PC-9 (cell line): Measurements from ENCODE around the gene EGFR.

Experiments
- EZH2 ChIP-seq: fragments of 200-600 bp; sonication (generic); IDR thresholded peaks from 2 replicates; pipeline ENCODE4 v1.8.0; 2017; ENCODE audit warnings: antibody characterized with exemption, low read depth
- TF ChIP-seq, protein P1 (sequence below): fragments of 200-600 bp; sonication (generic); conservative IDR thresholded peaks from 2 replicates; pipeline ENCODE4 v1.6.1; 2017; ENCODE audit warnings: mixed run types, antibody characterized with exemption, mild to moderate bottlenecking, moderate library complexity

DNA sequence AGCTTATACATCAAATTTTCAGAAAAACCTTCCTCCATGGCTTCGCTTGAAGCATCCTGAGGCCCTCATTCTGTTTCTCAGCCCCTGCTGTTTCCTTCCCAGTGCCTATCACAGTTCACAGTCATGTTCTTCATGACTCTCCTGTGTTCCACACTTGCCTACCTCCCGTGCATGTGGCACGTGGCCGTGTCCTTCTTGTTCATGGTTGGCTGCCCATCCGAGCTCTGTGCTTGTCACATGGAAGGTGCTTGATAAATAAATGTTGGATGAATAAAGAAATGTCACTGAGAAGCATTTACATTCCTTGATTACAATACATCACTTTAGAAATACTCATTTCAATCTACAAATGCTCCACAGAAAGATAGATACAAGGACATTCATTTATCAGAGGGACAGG is 23.7 kb upstream of the EGFR start:
- TF ChIP-seq, protein P1, sequence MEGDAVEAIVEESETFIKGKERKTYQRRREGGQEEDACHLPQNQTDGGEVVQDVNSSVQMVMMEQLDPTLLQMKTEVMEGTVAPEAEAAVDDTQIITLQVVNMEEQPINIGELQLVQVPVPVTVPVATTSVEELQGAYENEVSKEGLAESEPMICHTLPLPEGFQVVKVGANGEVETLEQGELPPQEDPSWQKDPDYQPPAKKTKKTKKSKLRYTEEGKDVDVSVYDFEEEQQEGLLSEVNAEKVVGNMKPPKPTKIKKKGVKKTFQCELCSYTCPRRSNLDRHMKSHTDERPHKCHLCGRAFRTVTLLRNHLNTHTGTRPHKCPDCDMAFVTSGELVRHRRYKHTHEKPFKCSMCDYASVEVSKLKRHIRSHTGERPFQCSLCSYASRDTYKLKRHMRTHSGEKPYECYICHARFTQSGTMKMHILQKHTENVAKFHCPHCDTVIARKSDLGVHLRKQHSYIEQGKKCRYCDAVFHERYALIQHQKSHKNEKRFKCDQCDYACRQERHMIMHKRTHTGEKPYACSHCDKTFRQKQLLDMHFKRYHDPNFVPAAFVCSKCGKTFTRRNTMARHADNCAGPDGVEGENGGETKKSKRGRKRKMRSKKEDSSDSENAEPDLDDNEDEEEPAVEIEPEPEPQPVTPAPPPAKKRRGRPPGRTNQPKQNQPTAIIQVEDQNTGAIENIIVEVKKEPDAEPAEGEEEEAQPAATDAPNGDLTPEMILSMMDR = no peak
- no peak for TF ChIP-seq EZH2
